ENCODE results near the gene EML6.

DNA sequence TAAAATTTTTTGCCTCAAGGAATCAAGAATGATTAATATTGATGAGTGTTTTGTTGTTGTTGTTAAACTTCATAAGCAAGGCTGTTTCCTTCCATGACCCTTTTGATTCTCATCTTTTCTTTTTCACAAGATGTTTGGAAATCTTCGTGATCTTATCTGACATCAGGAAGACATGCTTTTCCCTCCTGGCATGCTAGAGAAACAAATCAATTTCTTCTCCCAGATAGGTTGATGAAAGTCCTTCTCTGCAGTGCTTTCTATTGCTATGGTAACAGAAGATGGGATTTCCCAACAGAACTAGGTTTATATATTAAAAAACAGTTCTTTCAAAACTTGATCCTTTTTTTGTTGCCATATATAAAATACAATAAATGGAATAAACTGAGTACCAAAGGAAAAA is 85.2 kb downstream of the EML6 start:
- TF ChIP-seq, protein P1, sequence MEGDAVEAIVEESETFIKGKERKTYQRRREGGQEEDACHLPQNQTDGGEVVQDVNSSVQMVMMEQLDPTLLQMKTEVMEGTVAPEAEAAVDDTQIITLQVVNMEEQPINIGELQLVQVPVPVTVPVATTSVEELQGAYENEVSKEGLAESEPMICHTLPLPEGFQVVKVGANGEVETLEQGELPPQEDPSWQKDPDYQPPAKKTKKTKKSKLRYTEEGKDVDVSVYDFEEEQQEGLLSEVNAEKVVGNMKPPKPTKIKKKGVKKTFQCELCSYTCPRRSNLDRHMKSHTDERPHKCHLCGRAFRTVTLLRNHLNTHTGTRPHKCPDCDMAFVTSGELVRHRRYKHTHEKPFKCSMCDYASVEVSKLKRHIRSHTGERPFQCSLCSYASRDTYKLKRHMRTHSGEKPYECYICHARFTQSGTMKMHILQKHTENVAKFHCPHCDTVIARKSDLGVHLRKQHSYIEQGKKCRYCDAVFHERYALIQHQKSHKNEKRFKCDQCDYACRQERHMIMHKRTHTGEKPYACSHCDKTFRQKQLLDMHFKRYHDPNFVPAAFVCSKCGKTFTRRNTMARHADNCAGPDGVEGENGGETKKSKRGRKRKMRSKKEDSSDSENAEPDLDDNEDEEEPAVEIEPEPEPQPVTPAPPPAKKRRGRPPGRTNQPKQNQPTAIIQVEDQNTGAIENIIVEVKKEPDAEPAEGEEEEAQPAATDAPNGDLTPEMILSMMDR (IDR thresholded peaks at IDR 0.05; ENCODE audit: control extremely low read depth in 1 of 3, insufficient read depth in 1 of 3, low read depth in 1 of 3, low read length in 3 of 3) = no peak
- TF ChIP-seq MAFK (IDR thresholded peaks at IDR 0.05; ENCODE audit: low read depth, low read length) = no peak
- TF ChIP-seq, protein P2, sequence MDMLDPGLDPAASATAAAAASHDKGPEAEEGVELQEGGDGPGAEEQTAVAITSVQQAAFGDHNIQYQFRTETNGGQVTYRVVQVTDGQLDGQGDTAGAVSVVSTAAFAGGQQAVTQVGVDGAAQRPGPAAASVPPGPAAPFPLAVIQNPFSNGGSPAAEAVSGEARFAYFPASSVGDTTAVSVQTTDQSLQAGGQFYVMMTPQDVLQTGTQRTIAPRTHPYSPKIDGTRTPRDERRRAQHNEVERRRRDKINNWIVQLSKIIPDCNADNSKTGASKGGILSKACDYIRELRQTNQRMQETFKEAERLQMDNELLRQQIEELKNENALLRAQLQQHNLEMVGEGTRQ (IDR thresholded peaks at IDR 0.05; ENCODE audit: low read length) = no peak
- no peak for TF ChIP-seq EZH2 (IDR thresholded peaks at IDR 0.05; ENCODE audit: low read depth, low read length, severe bottlenecking)
